ENCODE results near the gene CLNS1A. TPM values are rescaled to one million over a fixed set of nuclear protein-coding genes. Genes with fewer than 3 reads are reported as not detected.
"Not testable (repeated sequence)": the region's sequence is repeated elsewhere in the genome, so short reads cannot be mapped to it uniquely, and the experiment has no call there.

CLNS1A gene
- polyA plus RNA-seq, 1 donor from 2014 or later = 179 TPM

- peak overlapping the region; percentile 33 for H3K4me2 ChIP-seq (ENCODE audit: low read length)
- H3K9me2 ChIP-seq (ENCODE audit: insufficient read depth, low read length) = no peaks in the 10 kb centered on the region
- H3K9me3 ChIP-seq (ENCODE audit: low read length) = no peaks in the 10 kb centered on the region
- no peaks in the 10 kb centered on the region for H4K20me1 ChIP-seq (ENCODE audit: insufficient read depth)
- peak overlapping the region; percentile 71 for H2AFZ ChIP-seq (ENCODE audit: low read depth, low read length)
- no peaks in the 10 kb centered on the region for H3F3A ChIP-seq (ENCODE audit: insufficient read depth, low read length, poor library complexity, severe bottlenecking)
- no peaks in the 10 kb centered on the region for H3K36me3 ChIP-seq (ENCODE audit: insufficient read depth, low read length)
- H3K79me2 ChIP-seq (replicated peaks; ENCODE audit: insufficient read depth, low read length) = peaks cover 43% of the 10 kb centered on the region
- no peaks in the 10 kb centered on the region for H3K27me3 ChIP-seq (ENCODE audit: insufficient read depth, low read depth, low read length)
- peak overlapping the region; percentile 73 for H3K9ac ChIP-seq (ENCODE audit: low read length)
- peak overlapping the region; percentile 67 for H3K27ac ChIP-seq (ENCODE audit: low read length)
- peak overlapping the region; percentile 87 for H3K4me3 ChIP-seq (ENCODE audit: low read length)
- no peak for TF ChIP-seq REST (IDR thresholded peaks at IDR 0.05; ENCODE audit: borderline replicate concordance)
- no peak for TF ChIP-seq TAF1 (IDR thresholded peaks at IDR 0.05; ENCODE audit: low read depth)
- no peak for TF ChIP-seq EZH2 (IDR thresholded peaks at IDR 0.05; ENCODE audit: borderline replicate concordance, insufficient read depth, low read length, poor library complexity, severe bottlenecking)
- no peak for TF ChIP-seq SMC3 (conservative IDR thresholded peaks at IDR 0.05; ENCODE audit: poor library complexity)
- no peak for TF ChIP-seq EP300 (conservative IDR thresholded peaks at IDR 0.05; ENCODE audit: poor library complexity, severe bottlenecking)
These were observed 756 bp downstream of the CLNS1A start for GRCh38 chr11:77636731-77637344.

GRCh38 chr11:77633926-77634325 lies 3.7 kb downstream of the CLNS1A start:
- H3K9me3 ChIP-seq (ENCODE audit: low read length); H3K27me3 ChIP-seq (ENCODE audit: insufficient read depth, low read depth, low read length); H4K20me1 ChIP-seq (ENCODE audit: insufficient read depth); H3F3A ChIP-seq (ENCODE audit: insufficient read depth, low read length, poor library complexity, severe bottlenecking); H3K36me3 ChIP-seq (ENCODE audit: insufficient read depth, low read length); H3K9me2 ChIP-seq (ENCODE audit: insufficient read depth, low read length); H3K4me3 ChIP-seq (ENCODE audit: low read length); H3K9ac ChIP-seq (ENCODE audit: low read length); H2AFZ ChIP-seq (ENCODE audit: low read depth, low read length); H3K4me2 ChIP-seq (ENCODE audit: low read length); H3K27ac ChIP-seq (ENCODE audit: low read length): not testable (repeated sequence)
- peaks cover 47% of the 10 kb centered on the region for H3K79me2 ChIP-seq (replicated peaks; ENCODE audit: insufficient read depth, low read length)

- Histone ChIP-seq H3K79me2 (replicated peaks; ENCODE audit: insufficient read depth, low read length) (peaks cover 29% of the 10 kb centered on the region), H3K9me3 (ENCODE audit: low read length) (no peaks in the 10 kb centered on the region)
- TF ChIP-seq EP300 (conservative IDR thresholded peaks at IDR 0.05; ENCODE audit: poor library complexity, severe bottlenecking) = no peak
- no peak for TF ChIP-seq EZH2 (IDR thresholded peaks at IDR 0.05; ENCODE audit: borderline replicate concordance, insufficient read depth, low read length, poor library complexity, severe bottlenecking)
- no peak for TF ChIP-seq TAF1 (IDR thresholded peaks at IDR 0.05; ENCODE audit: low read depth)
- no peak for TF ChIP-seq POLR2AphosphoS5 (IDR thresholded peaks at IDR 0.05)
- TF ChIP-seq SMC3 (conservative IDR thresholded peaks at IDR 0.05; ENCODE audit: poor library complexity) = no peak
- no peak for TF ChIP-seq RAD21 (conservative IDR thresholded peaks at IDR 0.05)
- TF ChIP-seq MXI1 (conservative IDR thresholded peaks at IDR 0.05; ENCODE audit: poor library complexity, severe bottlenecking) = no peak
- TF ChIP-seq CTCF (IDR thresholded peaks at IDR 0.05; ENCODE audit: poor library complexity, severe bottlenecking) = no peak
- no peak for TF ChIP-seq REST (IDR thresholded peaks at IDR 0.05; ENCODE audit: borderline replicate concordance)
These were observed 7.4 kb downstream of the CLNS1A start for GRCh38 chr11:77630157-77630710.

More at GRCh38 chr11:77630157-77630710, 7.4 kb downstream of the CLNS1A start:
- no peaks in the 10 kb centered on the region for H3K9me2 ChIP-seq (ENCODE audit: insufficient read depth, low read length)
- H3K27ac ChIP-seq (ENCODE audit: low read length) = peak overlapping the region; percentile 44
- H3K4me3 ChIP-seq (ENCODE audit: low read length) = peak overlapping the region; percentile 44
- peak overlapping the region; percentile 7 for H2AFZ ChIP-seq (ENCODE audit: low read depth, low read length)
- peak overlapping the region; percentile 30 for H3K9ac ChIP-seq (ENCODE audit: low read length)
- no peaks in the 10 kb centered on the region for H4K20me1 ChIP-seq (ENCODE audit: insufficient read depth)
- H3K4me2 ChIP-seq (ENCODE audit: low read length) = peak overlapping the region; percentile 34
- no peaks in the 10 kb centered on the region for H3K27me3 ChIP-seq (ENCODE audit: insufficient read depth, low read depth, low read length)
- H3F3A ChIP-seq (ENCODE audit: insufficient read depth, low read length, poor library complexity, severe bottlenecking) = peaks cover 9% of the 10 kb centered on the region
- no peaks in the 10 kb centered on the region for H3K36me3 ChIP-seq (ENCODE audit: insufficient read depth, low read length)

Measured in neural cell (in vitro differentiated cells).